ENCODE results near the gene GOLM1.

GOLM1 gene

DNA sequence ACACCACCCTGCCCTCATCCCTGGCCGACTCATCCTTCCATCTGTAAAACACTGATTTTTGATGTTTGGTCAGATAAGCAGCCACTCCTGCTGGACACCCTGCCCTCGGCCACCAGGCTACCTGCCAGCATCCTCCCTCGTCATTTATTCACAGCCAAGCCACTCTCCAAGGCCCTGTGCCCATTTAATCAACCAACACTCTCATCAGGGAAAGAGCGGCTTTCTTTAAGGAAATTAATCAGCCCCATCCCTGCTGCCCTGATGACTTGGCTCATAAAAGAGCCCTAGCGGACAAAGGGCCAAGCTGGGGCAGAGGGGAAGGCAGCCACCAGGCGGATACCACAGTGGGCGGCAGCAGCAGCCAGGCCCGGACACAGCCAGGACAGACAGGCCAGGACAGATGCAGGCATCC, 52.4 kb downstream of the GOLM1 start:
- no peak for DNase-seq (ENCODE audit: extremely low read depth in 1 of 2, low read depth in 1 of 2)

DNA sequence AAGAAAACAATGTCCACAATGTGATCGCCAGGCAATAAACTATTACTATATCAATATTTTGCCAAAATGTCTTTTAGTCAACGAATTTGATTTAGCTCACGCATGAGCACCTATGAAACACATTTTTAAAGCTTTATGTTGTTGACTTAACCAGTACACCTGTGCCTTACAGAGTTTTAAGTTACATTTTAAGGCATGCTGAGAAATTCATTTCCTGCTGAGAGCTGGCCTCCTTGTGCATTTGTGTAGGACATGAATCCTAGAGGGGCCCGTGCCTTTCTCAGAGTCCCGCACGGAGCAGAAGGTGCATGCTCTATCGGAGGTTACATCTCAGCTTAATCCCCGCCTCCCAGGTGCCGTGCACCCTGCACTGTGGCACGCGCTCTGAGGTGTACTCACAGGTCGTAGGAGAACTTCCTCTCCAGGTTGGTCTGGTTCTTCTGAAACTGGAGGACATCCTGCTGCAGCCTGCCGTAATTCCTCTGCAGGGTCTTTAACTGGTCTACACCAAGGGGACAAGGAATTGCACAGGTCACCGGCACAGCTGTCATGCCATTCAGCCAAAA, 53.2 kb downstream of the GOLM1 start:
- no peak for DNase-seq (ENCODE audit: extremely low read depth in 1 of 2, low read depth in 1 of 2)

DNA sequence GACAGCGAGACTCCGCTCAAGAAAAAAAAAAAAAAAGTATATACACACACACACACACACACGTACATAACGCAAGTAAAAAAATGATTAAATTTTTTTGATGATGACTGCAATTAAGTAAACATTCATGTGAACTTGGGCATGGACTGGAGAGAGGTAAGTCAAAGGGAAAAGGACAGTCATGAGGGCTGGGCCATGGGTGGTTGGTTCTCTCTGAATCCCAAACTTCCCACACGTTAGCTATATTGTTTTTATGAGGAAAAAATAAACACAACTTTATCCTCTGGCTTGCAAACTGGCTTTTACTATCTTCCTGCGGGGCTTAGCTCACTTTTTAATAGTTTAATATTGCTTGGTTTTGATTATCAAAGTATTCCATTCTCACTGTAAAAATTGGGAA, 53.7 kb downstream of the GOLM1 start:
- DNase-seq (ENCODE audit: extremely low read depth in 1 of 2, low read depth in 1 of 2): no peak

GRCh38 chr9:86043999-86044398, 55.4 kb downstream of the GOLM1 start:
- no peak for DNase-seq (ENCODE audit: extremely low read depth in 1 of 2, low read depth in 1 of 2)

DNA sequence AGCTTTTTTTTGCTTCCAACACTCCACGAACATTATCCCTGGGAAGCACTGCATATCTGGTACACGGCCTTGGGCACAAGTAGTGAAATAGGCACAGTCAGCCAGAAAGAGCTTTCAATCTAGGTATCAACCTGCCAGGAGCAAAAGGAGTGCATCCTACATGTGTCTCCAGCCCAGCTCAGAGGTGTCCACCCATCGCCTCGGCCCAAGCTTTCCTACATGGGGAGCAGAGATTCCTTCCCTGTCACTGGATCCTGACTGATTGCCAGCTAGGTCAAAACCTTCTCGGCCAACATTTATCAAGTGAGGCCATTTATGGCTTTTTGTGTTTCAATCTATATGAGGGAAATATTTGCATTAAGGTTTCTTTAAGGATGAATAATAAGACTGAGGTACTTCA, 55.8 kb downstream of the GOLM1 start:
- DNase-seq (ENCODE audit: extremely low read depth in 1 of 2, low read depth in 1 of 2): no peak

- DNase-seq (ENCODE audit: extremely low read depth in 1 of 2, low read depth in 1 of 2): no peak
These were observed 57.0 kb downstream of the GOLM1 start for GRCh38 chr9:86042199-86042978.

GRCh38 chr9:86041311-86041741, 58.0 kb downstream of the GOLM1 start:
- DNase-seq (ENCODE audit: extremely low read depth in 1 of 2, low read depth in 1 of 2): no peak

GRCh38 chr9:86040861-86041155, 58.5 kb downstream of the GOLM1 start:
- no peak for DNase-seq (ENCODE audit: extremely low read depth in 1 of 2, low read depth in 1 of 2)

GRCh38 chr9:86039991-86040860, 59.1 kb downstream of the GOLM1 start:
- no peak for DNase-seq (ENCODE audit: extremely low read depth in 1 of 2, low read depth in 1 of 2)

DNA sequence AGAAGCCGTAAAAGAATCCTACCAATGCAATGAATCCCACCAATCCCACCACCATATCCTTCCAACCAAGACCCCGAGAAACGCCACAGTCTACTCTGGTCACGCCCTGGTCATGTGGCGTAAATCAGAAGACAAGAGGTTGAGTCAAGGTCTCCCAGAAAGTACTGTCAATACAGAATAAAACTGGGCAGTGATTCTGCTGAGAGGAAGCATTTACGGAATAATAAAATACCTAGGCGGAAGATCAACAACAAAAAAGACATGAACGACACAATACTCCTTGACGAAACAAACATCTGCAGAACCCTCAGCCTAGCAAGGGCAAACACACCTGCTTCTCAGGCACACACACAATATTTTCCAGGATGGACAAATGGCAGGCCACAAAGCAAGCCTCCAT, 62.8 kb downstream of the GOLM1 start:
- no peak for DNase-seq (ENCODE audit: extremely low read depth in 1 of 2, low read depth in 1 of 2)

DNA sequence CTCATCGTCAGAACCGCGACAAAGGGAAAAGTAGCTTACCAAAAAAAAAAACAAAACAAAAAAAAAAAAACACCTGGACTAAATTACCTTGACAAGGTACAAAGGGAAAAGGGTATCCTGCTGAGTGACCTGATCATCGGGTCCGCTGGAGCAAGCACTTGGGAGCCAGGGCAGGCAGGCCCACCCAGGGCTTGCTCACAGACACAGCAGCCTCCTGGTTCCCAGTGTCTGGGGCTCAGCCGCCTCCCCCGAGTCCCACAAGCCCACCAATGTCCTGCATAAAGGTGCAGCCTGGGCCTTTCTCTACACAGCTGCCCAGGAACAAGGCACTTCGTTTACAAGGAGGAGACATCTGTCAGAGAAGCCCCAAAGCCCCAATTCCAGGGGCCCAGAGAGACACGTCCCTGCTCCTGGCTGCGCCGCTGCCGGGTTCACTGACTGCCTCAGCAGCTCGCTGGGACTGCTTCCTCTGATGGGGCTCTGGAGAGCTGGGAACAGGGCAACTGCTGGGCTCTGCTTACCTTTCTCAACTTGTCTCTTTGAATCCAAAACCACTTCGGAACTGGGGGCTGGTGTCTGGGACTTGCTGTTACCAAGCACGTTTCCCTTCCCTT, 63.4 kb downstream of the GOLM1 start:
- DNase-seq (ENCODE audit: extremely low read depth in 1 of 2, low read depth in 1 of 2): no peak

GRCh38 chr9:86034863-86035734, 64.3 kb downstream of the GOLM1 start:
- no peak for DNase-seq (ENCODE audit: extremely low read depth in 1 of 2, low read depth in 1 of 2)

GRCh38 chr9:86027767-86028166, 71.6 kb downstream of the GOLM1 start:
- no peak for DNase-seq (ENCODE audit: extremely low read depth in 1 of 2, low read depth in 1 of 2)

GRCh38 chr9:86022687-86023266, 76.6 kb downstream of the GOLM1 start:
- no peak for DNase-seq (ENCODE audit: extremely low read depth in 1 of 2, low read depth in 1 of 2)

DNA sequence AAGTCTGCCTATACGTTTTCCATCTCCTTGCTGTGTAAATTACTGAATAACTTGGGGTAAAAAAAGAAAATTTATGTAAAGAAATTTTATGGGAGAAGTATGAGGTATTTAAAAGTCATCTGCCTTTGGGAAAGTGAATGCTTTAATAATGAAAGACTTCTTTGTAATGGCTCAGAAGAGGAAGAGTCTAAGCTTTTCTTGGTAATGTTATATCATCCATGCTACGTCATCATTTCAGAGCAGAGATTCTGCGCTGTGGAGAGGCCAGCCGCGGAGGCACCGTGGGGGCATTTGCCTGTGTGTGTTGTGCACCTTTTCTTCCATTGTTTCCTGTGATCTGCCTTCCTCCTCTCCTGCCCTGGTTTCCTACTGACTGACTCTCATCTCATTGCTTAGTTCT, 78.2 kb downstream of the GOLM1 start:
- no peak for DNase-seq (ENCODE audit: extremely low read depth in 1 of 2, low read depth in 1 of 2)

DNA sequence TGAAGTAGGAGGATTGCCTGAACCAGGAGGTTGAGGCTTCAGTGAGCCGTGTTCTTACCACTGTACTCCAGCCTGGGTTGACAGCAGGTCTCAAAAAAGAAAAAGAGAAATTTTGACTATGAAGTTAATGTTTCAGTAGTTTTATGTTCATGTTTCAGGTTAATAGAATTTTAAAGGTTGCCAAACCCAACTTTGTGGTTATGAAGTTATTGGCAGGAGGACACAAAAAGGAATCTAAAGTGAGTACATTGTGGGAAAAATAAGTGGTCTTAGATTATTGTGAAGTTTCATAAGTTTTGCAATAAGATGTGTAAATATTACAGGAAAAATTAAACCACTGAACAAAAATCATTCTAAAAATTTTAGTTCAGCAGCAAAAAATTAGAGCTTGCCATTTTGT, 78.6 kb downstream of the GOLM1 start:
- DNase-seq (ENCODE audit: extremely low read depth in 1 of 2, low read depth in 1 of 2): no peak

DNA sequence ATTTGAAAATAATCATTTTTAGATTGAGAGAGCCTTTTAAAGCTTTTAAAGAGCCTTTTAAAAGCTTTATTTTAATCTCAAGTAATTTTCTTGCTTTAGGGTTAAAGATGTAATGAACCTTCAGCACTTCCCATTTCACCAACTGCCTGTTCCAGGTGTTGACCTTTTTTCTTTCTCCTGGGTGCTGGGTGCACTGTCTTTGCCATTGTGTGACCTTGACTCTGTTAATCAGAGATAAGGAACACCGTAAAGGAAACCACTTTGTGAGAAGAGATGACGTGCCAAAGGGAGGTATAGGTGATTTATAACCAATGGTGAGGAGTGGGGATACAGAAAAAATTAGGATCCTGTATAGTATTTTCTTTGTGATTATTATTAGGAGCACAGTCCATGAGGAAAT, 90.2 kb downstream of the GOLM1 start:
- no peak for DNase-seq (ENCODE audit: extremely low read depth in 1 of 2, low read depth in 1 of 2)

DNA sequence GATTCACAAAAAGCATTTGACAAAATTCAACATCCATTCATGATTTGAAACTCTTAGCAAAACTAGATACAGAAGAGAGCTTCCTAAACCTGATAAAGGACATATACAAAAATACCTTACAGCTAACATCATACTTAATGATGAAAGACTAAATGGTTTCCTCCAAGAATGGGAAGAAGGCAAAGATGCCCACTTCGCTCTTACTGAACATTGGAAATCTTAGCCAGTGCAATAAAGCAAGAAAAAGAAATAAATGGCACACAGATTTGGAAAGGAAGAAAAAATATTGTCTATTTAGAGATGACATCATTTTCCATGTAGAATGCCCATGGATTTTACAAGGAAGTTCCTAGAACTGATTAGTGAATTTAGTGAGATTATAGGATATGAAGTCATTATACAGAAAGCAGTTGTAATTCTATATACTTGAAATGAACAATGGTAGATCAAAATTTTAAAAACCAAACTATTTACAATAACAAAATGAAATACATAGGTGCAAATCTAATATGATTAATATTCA, 94.0 kb downstream of the GOLM1 start:
- no peak for DNase-seq (ENCODE audit: extremely low read depth in 1 of 2, low read depth in 1 of 2)

DNA sequence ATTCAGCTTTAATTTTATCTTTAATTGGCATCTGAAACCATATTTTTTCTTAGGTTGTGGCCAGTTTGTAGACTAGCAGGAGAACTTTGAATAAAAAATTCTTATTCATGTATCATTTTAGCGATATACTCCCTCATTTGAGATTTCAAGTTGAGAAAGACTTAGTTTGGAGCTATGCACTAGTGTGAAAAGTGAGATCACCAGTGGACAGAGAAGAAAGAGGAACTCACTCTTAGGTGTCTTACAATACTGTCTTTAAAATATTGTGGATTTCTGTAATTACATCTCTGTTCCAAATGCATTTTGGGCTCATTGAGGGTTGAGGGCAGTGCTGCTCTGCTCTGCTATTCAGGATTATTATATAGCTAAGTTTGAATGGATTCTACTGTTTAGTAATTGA, 103.8 kb downstream of the GOLM1 start:
- no peak for DNase-seq (ENCODE audit: extremely low read depth in 1 of 2, low read depth in 1 of 2)

DNA sequence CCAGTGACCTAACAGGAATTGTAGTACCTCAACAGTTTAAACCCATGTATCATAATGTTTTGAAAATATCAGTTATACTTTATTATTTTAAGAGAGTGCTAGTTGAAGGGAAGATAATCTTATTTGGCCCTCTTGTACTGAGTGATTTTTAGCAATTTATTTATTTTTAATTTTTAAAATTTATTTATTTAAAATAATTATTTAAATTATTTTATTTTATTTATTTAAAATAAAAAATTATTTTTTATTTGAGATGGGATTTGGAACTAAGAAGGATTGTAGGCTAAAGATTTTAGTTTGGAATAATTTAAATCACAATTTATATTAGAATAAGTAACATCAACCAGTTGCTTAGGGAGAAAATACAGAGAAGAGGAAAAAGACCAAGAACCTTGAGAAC, 104.3 kb downstream of the GOLM1 start:
- DNase-seq (ENCODE audit: extremely low read depth in 1 of 2, low read depth in 1 of 2): no peak
